Kidney (tissue), 14 donors: ENCODE measurements around the gene THADA. TPM values are rescaled to one million over a fixed set of nuclear protein-coding genes. Genes with fewer than 3 reads are reported as not detected.
A peak's percentile ranks its signal among the peaks of the same experiment; 100 is the strongest.

Experiments used
- DNase-seq, 5 donors: peaks; one replicate each; pipeline ENCODE4 v3.0.0-alpha.2; 2013 to 2020
- FAIRE-seq: peaks from 2 replicates; lab custom pipeline; 2012; peaks lifted over from hg19 to GRCh38; lab: Jason Lieb, UNC
- H3K27ac ChIP-seq, 2 donors: one replicate each; pipeline ENCODE4 v1.7.0; 2013; ENCODE audit warnings: low read depth in 2 of 2, low read length in 2 of 2, inconsistent platforms in 1 of 2
- H3K27me3 ChIP-seq: one replicate; pipeline ENCODE4 v1.7.1; 2013; ENCODE audit warnings: low read length, inconsistent platforms; ENCODE audit not compliant: control insufficient read depth, insufficient read depth
- H3K36me3 ChIP-seq, 3 donors: one replicate each; pipeline versions ENCODE4 v1.7.0 to v1.7.1; 2013; ENCODE audit warnings: low read length in 3 of 3, control low read depth in 1 of 3, inconsistent platforms in 1 of 3; ENCODE audit not compliant: insufficient read depth in 3 of 3, control insufficient read depth in 2 of 3
- H3K4me1 ChIP-seq, 3 donors: one replicate each; pipeline versions ENCODE4 v1.7.0 to v1.7.1; 2013; ENCODE audit warnings: low read length in 3 of 3, inconsistent platforms in 1 of 3, low read depth in 1 of 3; ENCODE audit not compliant: control insufficient read depth in 2 of 3, insufficient read depth in 2 of 3
- H3K4me3 ChIP-seq, 3 donors: one replicate each; pipeline versions ENCODE4 v1.7.0 to v1.8.1; 2013; ENCODE audit warnings: low read length in 3 of 3, control low read depth in 1 of 3, inconsistent platforms in 1 of 3
- H3K9ac ChIP-seq, 3 donors: one replicate each; pipeline versions ENCODE4 v1.7.0 to v1.7.1; 2013; ENCODE audit warnings: low read length in 3 of 3, control low read depth in 1 of 3, inconsistent platforms in 1 of 3
- H3K9me3 ChIP-seq, 3 donors: one replicate each; pipeline versions ENCODE4 v1.7.0 to v1.7.1; 2013; ENCODE audit warnings: low read length in 3 of 3, control low read depth in 1 of 3, inconsistent platforms in 1 of 3; ENCODE audit not compliant: control insufficient read depth in 2 of 3, insufficient read depth in 1 of 3
- CTCF ChIP-seq: IDR thresholded peaks from 3 replicates; pipeline ENCODE4 v1.5.1; 2012; ENCODE audit warnings: mild to moderate bottlenecking, moderate library complexity, borderline replicate concordance; ENCODE audit not compliant: insufficient read depth; ENCODE audit errors: extremely low read depth
- intact Hi-C: fragments of 100-400 bp; cut with DNase I; formaldehyde crosslinking; loops from one replicate; pipeline ENCODE4 v1.11.1; 2022
- polyA plus RNA-seq: library from polyadenylated mRNA; stranded (reverse); fragments of 350-450 nt; fragmentation: Illumina TruSeq; extraction: RNeasy Lipid Tissue Mini Kit (QIAGEN cat#74804); gene quantifications from one replicate; pipeline ENCODE4 v1.2.3, GENCODE V29; 2014; ENCODE audit warnings: low read depth, low replicate concordance; ENCODE audit not compliant: insufficient read depth
- total RNA-seq: library from RNA; stranded (reverse); fragmentation: NEBNext Ultra II Directional; extraction: Animal tissue kit (Norgen Biotek cat#: 25700); gene quantifications from one replicate; pipeline ENCODE4 v1.2.1, GENCODE V29; 2021
- donor health status: control.
- donor health status: control.
- donor health status: control.
- donor health status: control.
- donor health status: control.
- donor health status: DM: yes; HTN: yes; CAD: no.
- donor health status: Normal renal cell carcinoma (clear cell type).

Gene THADA
- total and polyA plus RNA-seq, 2 donors from 2014 or later: 21.4 to 45.1 TPM

- Histone ChIP-seq H3K27me3 (no peaks in the 10 kb centered on the region), H3K36me3 (no peaks in the 10 kb centered on the region), H3K9ac (no peak overlapping the region), H3K4me3 (no peak overlapping the region), H3K4me1 (peaks cover 0 to 7% (median 1%) of the 10 kb centered on the region in 3 donors), H3K9me3 (peaks cover 0 to 3% (median 0%) of the 10 kb centered on the region in 3 donors), H3K27ac (no peak overlapping the region)
- no peak for TF ChIP-seq CTCF
- FAIRE-seq (no peak), DNase-seq (no peak)
- intact Hi-C loops: no loop called here
These were observed 35.9 kb upstream of the THADA start for GRCh38 chr2:43631618-43632317.

- H3K27ac ChIP-seq: no peak overlapping the region
- H3K36me3 ChIP-seq: no peaks in the 10 kb centered on the region
- intact Hi-C loops: no loop called here
- no peak overlapping the region for H3K4me3 ChIP-seq
- H3K9me3 ChIP-seq: peaks cover 0 to 3% (median 0%) of the 10 kb centered on the region in 3 donors
- DNase-seq (peak in 2 of 5 donors; percentile 30 to 71), FAIRE-seq (no peak)
- no peaks in the 10 kb centered on the region for H3K27me3 ChIP-seq
- no peaks in the 10 kb centered on the region for H3K4me1 ChIP-seq
- H3K9ac ChIP-seq: no peak overlapping the region
- TF ChIP-seq CTCF: no peak
These were observed 27.2 kb upstream of the THADA start for GRCh38 chr2:43622931-43623451.

- DNase-seq: no peak
These were observed 23.7 kb upstream of the THADA start for GRCh38 chr2:43619511-43619910.

More at GRCh38 chr2:43619511-43619910, 23.7 kb upstream of the THADA start:
- H3K9me3 ChIP-seq: no peaks in the 10 kb centered on the region
- H3K9ac ChIP-seq: no peak overlapping the region
- no peak for FAIRE-seq
- H3K4me1 ChIP-seq: no peaks in the 10 kb centered on the region
- no peak overlapping the region for H3K27ac ChIP-seq
- no peaks in the 10 kb centered on the region for H3K36me3 ChIP-seq
- TF ChIP-seq CTCF: no peak
- intact Hi-C loops: no loop called here
- H3K4me3 ChIP-seq: no peak overlapping the region
- no peaks in the 10 kb centered on the region for H3K27me3 ChIP-seq
